Ishikawa (cell line): ENCODE results near the gene LPAR5.
A peak's percentile ranks its signal among the peaks of the same experiment; 100 is the strongest.

Experiments used
- CEBPB ChIP-seq: IDR thresholded peaks from 2 replicates; pipeline ENCODE4 v1.6.1; 2012
- CREB1 ChIP-seq: IDR thresholded peaks from 2 replicates; pipeline ENCODE4 v1.6.1; 2012; ENCODE audit warnings: low read depth
- EGR1 ChIP-seq: IDR thresholded peaks from 2 replicates; pipeline ENCODE4 v1.6.1; 2012
- EP300 ChIP-seq: IDR thresholded peaks from 2 replicates; pipeline ENCODE4 v1.6.1; 2012; ENCODE audit warnings: borderline replicate concordance
- FOXM1 ChIP-seq: IDR thresholded peaks from 2 replicates; pipeline ENCODE4 v1.6.1; 2012; ENCODE audit warnings: low read depth, borderline replicate concordance
- MAX ChIP-seq: IDR thresholded peaks from 2 replicates; pipeline ENCODE4 v1.6.1; 2012
- NFIC ChIP-seq: IDR thresholded peaks from 2 replicates; pipeline ENCODE4 v1.6.1; 2012
- RAD21 ChIP-seq: IDR thresholded peaks from 2 replicates; pipeline ENCODE4 v1.6.1; 2012; ENCODE audit warnings: low read depth
- REST ChIP-seq: IDR thresholded peaks from 2 replicates; pipeline ENCODE4 v1.6.1; 2012; ENCODE audit warnings: low read depth, mild to moderate bottlenecking
- TAF1 ChIP-seq: IDR thresholded peaks from 2 replicates; pipeline ENCODE4 v1.6.1; 2012; ENCODE audit warnings: low read depth, mild to moderate bottlenecking
- TCF12 ChIP-seq: IDR thresholded peaks from 2 replicates; pipeline ENCODE4 v1.6.1; 2012; ENCODE audit warnings: low read depth
- TEAD4 ChIP-seq: IDR thresholded peaks from 2 replicates; pipeline ENCODE4 v1.6.1; 2012
- YY1 ChIP-seq: IDR thresholded peaks from 2 replicates; pipeline ENCODE4 v1.6.1; 2012; ENCODE audit warnings: low read depth
- ZBTB7A ChIP-seq: IDR thresholded peaks from 2 replicates; pipeline ENCODE4 v1.6.1; 2012; ENCODE audit warnings: low read depth
- TF ChIP-seq, protein P1 (sequence below): IDR thresholded peaks from 2 replicates; pipeline ENCODE4 v1.6.1; 2012

LPAR5 gene

DNA sequence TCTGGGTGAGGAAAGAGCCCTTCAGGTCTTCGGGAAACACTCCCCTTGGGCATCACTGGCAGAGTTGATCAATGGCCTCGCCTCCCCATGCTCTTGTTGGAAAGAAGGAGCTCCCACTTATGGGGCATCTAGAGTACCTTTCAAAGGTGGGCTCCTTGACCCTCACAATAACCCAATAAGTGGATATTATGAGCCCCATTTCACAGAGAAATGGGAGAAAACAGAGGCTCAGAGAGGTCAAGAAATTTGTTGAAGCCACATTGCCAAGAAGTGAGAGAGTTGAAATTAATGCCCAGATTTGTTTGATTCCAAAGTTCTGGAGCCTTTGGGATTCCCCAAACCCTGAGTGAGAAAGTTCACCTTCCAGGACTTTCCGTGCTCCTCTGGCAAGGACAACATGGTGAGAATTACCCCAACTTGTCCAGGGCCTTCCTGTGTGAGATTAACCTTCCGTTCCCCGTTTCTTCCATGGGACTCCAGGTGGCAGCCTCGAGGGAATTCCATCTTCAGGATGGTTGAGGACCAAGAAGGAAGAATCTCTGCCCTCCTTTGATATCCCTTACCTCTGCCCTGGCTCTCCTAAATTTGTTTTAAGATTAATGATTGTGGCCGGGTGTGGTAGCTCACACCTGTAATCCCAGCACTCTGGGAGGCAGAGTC lies 21.1 kb downstream of the LPAR5 start:
- TF ChIP-seq MAX, result no peak
- no peak for TF ChIP-seq YY1
- no peak for TF ChIP-seq NFIC
- no peak for TF ChIP-seq CEBPB
- no peak for TF ChIP-seq REST
- no peak for TF ChIP-seq TEAD4
- TF ChIP-seq CREB1, result no peak
- no peak for TF ChIP-seq FOXM1
- no peak for TF ChIP-seq RAD21
- no peak for TF ChIP-seq TAF1
- no peak for TF ChIP-seq TCF12
- no peak for TF ChIP-seq ZBTB7A
- TF ChIP-seq, protein P1, sequence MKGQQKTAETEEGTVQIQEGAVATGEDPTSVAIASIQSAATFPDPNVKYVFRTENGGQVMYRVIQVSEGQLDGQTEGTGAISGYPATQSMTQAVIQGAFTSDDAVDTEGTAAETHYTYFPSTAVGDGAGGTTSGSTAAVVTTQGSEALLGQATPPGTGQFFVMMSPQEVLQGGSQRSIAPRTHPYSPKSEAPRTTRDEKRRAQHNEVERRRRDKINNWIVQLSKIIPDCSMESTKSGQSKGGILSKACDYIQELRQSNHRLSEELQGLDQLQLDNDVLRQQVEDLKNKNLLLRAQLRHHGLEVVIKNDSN, result no peak
- TF ChIP-seq EGR1, result no peak
- TF ChIP-seq EP300, result no peak

GRCh38 chr12:6613776-6614512 lies 21.8 kb downstream of the LPAR5 start:
- 0 out of 2 replicates have a peak, but pooled peaks have one; percentile 12 for TF ChIP-seq TCF12
- TF ChIP-seq, protein P1, result peak; percentile 68
- no peak; the same call in 1 of the 2 replicates for TF ChIP-seq RAD21
- TF ChIP-seq MAX, result peak; percentile 67
- peak; percentile 11; the same call in 1 of the 2 replicates for TF ChIP-seq EGR1
- TF ChIP-seq CREB1, result no peak
- 0 out of 2 replicates have a peak, but pooled peaks have one; percentile 3 for TF ChIP-seq NFIC
- TF ChIP-seq TAF1, result peak; percentile 41

DNA sequence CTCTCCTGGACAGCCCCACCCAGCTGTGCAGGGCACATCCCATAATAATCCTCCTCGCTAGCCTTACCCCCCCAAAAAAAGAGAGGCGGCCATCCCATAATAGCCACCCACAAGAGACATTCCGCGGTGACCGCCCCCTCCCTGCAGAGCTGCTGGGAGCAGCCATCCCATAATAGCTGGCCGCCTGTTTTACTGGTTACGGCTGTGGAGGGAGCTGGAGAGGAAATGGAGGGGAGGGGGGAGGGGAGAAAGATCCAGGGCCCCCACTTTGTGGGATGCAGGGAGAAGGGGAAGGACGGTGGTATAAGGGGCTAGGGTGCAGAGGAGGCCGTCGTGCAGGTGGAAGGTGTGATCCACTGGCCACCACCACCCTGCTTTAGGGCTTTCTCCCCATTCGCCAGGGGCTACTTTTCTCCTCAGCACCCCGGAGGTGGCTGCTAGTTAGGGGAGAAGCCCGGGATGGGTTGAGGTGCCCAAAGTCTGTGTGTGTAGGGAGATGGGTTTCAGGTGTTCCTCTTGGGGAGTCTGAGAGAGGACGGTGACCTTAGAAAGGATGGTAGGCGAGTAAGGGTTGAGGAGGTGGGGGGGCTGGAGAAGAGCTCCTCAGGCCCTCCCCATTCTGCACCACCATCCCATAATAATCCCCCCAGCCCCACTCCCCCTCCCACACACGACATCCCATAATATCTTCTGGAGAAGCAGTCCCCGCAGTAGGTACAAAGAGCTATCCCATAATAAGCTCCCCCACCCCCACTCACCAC lies 22.6 kb downstream of the LPAR5 start:
- TF ChIP-seq MAX, result peak; percentile 50; the same call in 1 of the 2 replicates
- no peak for TF ChIP-seq CREB1
- TF ChIP-seq TEAD4, result peak; percentile 80
- peak; percentile 2; the same call in 1 of the 2 replicates for TF ChIP-seq EP300
- peak; percentile 74 for TF ChIP-seq YY1
- TF ChIP-seq EGR1, result peak; percentile 67; the same call in 1 of the 2 replicates
- no peak for TF ChIP-seq TCF12

DNA sequence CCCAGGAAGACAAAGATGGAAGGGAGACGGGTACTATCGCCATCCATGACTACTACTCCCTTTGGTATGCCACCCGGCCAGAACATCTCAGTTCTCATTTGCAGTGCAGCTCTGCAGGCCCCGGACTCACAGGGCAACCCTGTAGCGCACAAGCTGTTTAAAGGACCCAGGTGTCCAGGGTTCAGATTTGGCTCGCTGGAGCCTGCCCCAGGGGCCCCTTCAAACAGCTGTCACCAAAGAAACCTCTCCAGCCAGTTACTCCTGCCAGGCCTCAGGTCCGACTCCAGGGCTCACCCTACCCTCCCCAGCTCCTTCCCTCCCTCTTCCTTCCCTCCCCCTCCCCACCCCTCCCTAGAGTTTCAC lies 23.1 kb downstream of the LPAR5 start:
- no peak for TF ChIP-seq TAF1
- no peak for TF ChIP-seq NFIC
- no peak for TF ChIP-seq EP300
- no peak for TF ChIP-seq RAD21
- TF ChIP-seq ZBTB7A, result no peak
- no peak for TF ChIP-seq YY1
- TF ChIP-seq EGR1, result no peak
- TF ChIP-seq MAX, result no peak
- TF ChIP-seq REST, result no peak
- no peak for TF ChIP-seq TCF12
- no peak for TF ChIP-seq FOXM1
- no peak for TF ChIP-seq CREB1
- TF ChIP-seq TEAD4, result no peak
- no peak for TF ChIP-seq CEBPB
- TF ChIP-seq, protein P1, result no peak
